Lower lobe of right lung (tissue), 2 donors: ENCODE data around the gene ADGRD2. TPM values are rescaled to one million over a fixed set of nuclear protein-coding genes. Genes with fewer than 3 reads are reported as not detected.

Experiments used
- ATAC-seq, 2 donors: fragments of 200-7000 bp; cut with Tn5 transposase; one replicate each; pipeline ENCODE4 v1.9.1; 2020 to 2022; ENCODE audit warnings: mild to moderate bottlenecking in 2 of 2, moderate library complexity in 2 of 2
- DNase-seq: peaks from one replicate; pipeline ENCODE4 v3.0.0-alpha.2; 2020
- H3K27ac ChIP-seq: fragments of 200-600 bp; one replicate; pipeline ENCODE4 v1.8.0; 2022
- H3K27me3 ChIP-seq: fragments of 200-600 bp; one replicate; pipeline ENCODE4 v1.8.0; 2022; ENCODE audit warnings: low read depth
- H3K36me3 ChIP-seq: fragments of 200-600 bp; one replicate; pipeline ENCODE4 v1.8.0; 2022; ENCODE audit warnings: mild to moderate bottlenecking
- H3K4me1 ChIP-seq: fragments of 200-600 bp; one replicate; pipeline ENCODE4 v1.8.0; 2022
- H3K4me3 ChIP-seq: fragments of 200-600 bp; one replicate; pipeline ENCODE4 v1.8.0; 2022; ENCODE audit warnings: mild to moderate bottlenecking
- H3K9me3 ChIP-seq: fragments of 200-600 bp; one replicate; pipeline ENCODE4 v1.8.0; 2022
- CTCF ChIP-seq: fragments of 200-600 bp; IDR thresholded peaks from one replicate; pipeline ENCODE4 v1.8.0; 2022; ENCODE audit warnings: antibody characterized with exemption, mild to moderate bottlenecking
- intact Hi-C: fragments of 100-400 bp; cut with DNase I; formaldehyde crosslinking; loops from one replicate; pipeline ENCODE4 v1.11.0; 2022
- total RNA-seq: library from RNA; stranded (reverse); fragmentation: NEBNext Ultra II Directional; extraction: Animal tissue kit (Norgen Biotek cat#: 25700); gene quantifications from one replicate; pipeline ENCODE4 v1.2.1, GENCODE V29; 2021
- donor health status: DM: no; HTN: yes; CAD: no; lungs with severe emphysema.

ADGRD2 gene
- total RNA-seq, 1 donor from 2014 or later, result not detected

GRCh38 chr9:124454296-124454695, 4.0 kb downstream of the ADGRD2 start:
- DNase-seq (no peak), ATAC-seq (no peak)
- Histone ChIP-seq H3K27ac (no peak overlapping the region), H3K27me3 (peaks cover 54% of the 10 kb centered on the region), H3K4me1 (no peaks in the 10 kb centered on the region), H3K4me3 (no peak overlapping the region), H3K36me3 (no peaks in the 10 kb centered on the region), H3K9me3 (no peaks in the 10 kb centered on the region)
- intact Hi-C loops, result no loop called here
- no peak for TF ChIP-seq CTCF

- Histone ChIP-seq H3K27me3 (peaks cover 48% of the 10 kb centered on the region), H3K4me1 (no peaks in the 10 kb centered on the region), H3K36me3 (no peaks in the 10 kb centered on the region), H3K4me3 (no peak overlapping the region), H3K9me3 (no peaks in the 10 kb centered on the region), H3K27ac (no peak overlapping the region)
- intact Hi-C loops, result no loop called here
- ATAC-seq, result no peak
- no peak for DNase-seq
- no peak for TF ChIP-seq CTCF
Observed at GRCh38 chr9:124454791-124455443, 4.7 kb downstream of the ADGRD2 start.

- Histone ChIP-seq H3K36me3 (no peaks in the 10 kb centered on the region), H3K9me3 (no peaks in the 10 kb centered on the region), H3K4me1 (no peaks in the 10 kb centered on the region), H3K27ac (no peak overlapping the region), H3K27me3 (peaks cover 39% of the 10 kb centered on the region), H3K4me3 (no peak overlapping the region)
- TF ChIP-seq CTCF, result no peak
- ATAC-seq (no peak), DNase-seq (no peak)
- intact Hi-C loops, result no loop called here
Observed at GRCh38 chr9:124455820-124456219, 5.6 kb downstream of the ADGRD2 start.

- Histone ChIP-seq H3K36me3 (no peaks in the 10 kb centered on the region), H3K27ac (no peak overlapping the region), H3K27me3 (peaks cover 32% of the 10 kb centered on the region), H3K4me1 (no peaks in the 10 kb centered on the region), H3K9me3 (no peaks in the 10 kb centered on the region), H3K4me3 (no peak overlapping the region)
- DNase-seq, result no peak
- no peak for TF ChIP-seq CTCF
- no peak for ATAC-seq
- intact Hi-C loops, result no loop called here
Observed at GRCh38 chr9:124456341-124457078, 6.3 kb downstream of the ADGRD2 start.

GRCh38 chr9:124457079-124457886, 7.0 kb downstream of the ADGRD2 start:
- H3K4me3 ChIP-seq, result no peak overlapping the region
- TF ChIP-seq CTCF, result no peak
- ATAC-seq (no peak), DNase-seq (no peak)
- intact Hi-C loops, result no loop called here
- peaks cover 24% of the 10 kb centered on the region for H3K27me3 ChIP-seq
- H3K4me1 ChIP-seq, result no peaks in the 10 kb centered on the region
- no peaks in the 10 kb centered on the region for H3K36me3 ChIP-seq
- no peak overlapping the region for H3K27ac ChIP-seq
- no peaks in the 10 kb centered on the region for H3K9me3 ChIP-seq
